ENCODE results near the gene HSD17B12. TPM values are rescaled to one million over a fixed set of nuclear protein-coding genes. Genes with fewer than 3 reads are reported as not detected.

Gene HSD17B12
- total and polyA plus RNA-seq, 2 of the 4 experiments (the other 2 are of a cell fraction): 38.0 to 44.6 TPM

GRCh38 chr11:43685440-43685839, 4.9 kb downstream of the HSD17B12 start:
- no peak overlapping the region for H3K4me3 ChIP-seq (ENCODE audit: insufficient read depth, low read depth, low read length)
- no peak overlapping the region for H3K23ac ChIP-seq (ENCODE audit: low read depth, low read length)
- H3K4me2 ChIP-seq (ENCODE audit: low read depth, low read length): no peak overlapping the region
- H3K4me1 ChIP-seq (ENCODE audit: control insufficient read depth, insufficient read depth, low read length): peaks cover 1% of the 10 kb centered on the region; the same call in 1 of the 2 replicates
- 60% methylated on average over 1 of the region's 4 CpGs; no CpG with 5 or more reads in 1 of the 2 experiments for WGBS, 2 experiments (ENCODE audit: extremely low coverage in 2 of 2, insufficient read length in 1 of 2)
- H4K8ac ChIP-seq (ENCODE audit: low read depth in 2 of 2, low read length in 2 of 2): no peak overlapping the region
- H3K79me1 ChIP-seq (ENCODE audit: low read depth in 1 of 2, low read length in 2 of 2): peaks cover 31 to 61% of the 10 kb centered on the region in 2 experiments
- H2AK5ac ChIP-seq (ENCODE audit: low read depth, low read length): no peak overlapping the region
- no TSS peak for BruUV-seq (replicated peaks)
- H3K27ac ChIP-seq (ENCODE audit: insufficient read depth, low read length): no peak overlapping the region
- peaks cover 13% of the 10 kb centered on the region; the same call in 1 of the 2 replicates for H4K20me1 ChIP-seq (ENCODE audit: insufficient read depth, low read length)
- H2BK20ac ChIP-seq (ENCODE audit: low read depth, low read length): no peak overlapping the region
- H2AK9ac ChIP-seq (replicated peaks; ENCODE audit: low read depth, low read length, poor library complexity): no peak overlapping the region
- H3K36me3 ChIP-seq (ENCODE audit: control insufficient read depth, insufficient read depth, low read length): peaks cover 6% of the 10 kb centered on the region; the same call in 1 of the 2 replicates
- H3K56ac ChIP-seq (ENCODE audit: extremely low read depth, insufficient read depth, low read length): no peak overlapping the region
- no peak overlapping the region for H3K4ac ChIP-seq (ENCODE audit: low read depth, low read length)
- H2AFZ ChIP-seq (replicated peaks; ENCODE audit: low read length, poor library complexity): no peak overlapping the region
- ChIA-PET POLR2A (ENCODE audit: unreplicated experiment) (no interaction called here), CTCF (interaction anchor here (0.7 kb wide), 1 partner anchor 9 kb away, joined by 3 read pairs; no protein-coding TSS in a partner anchor)
- dilution Hi-C loops (cut with HindIII; ENCODE audit: low sequenced_read_pairs, unreplicated experiment) (no loop called here), intact Hi-C loops (cut with micrococcal nuclease) (no loop called here), in situ Hi-C loops (cut with MboI; ENCODE audit: low sequenced_read_pairs) (no loop called here)
- H3K9me3 ChIP-seq (ENCODE audit: control insufficient read depth, insufficient read depth, low read length): no peaks in the 10 kb centered on the region
- no peak overlapping the region for H2BK15ac ChIP-seq (ENCODE audit: low read depth, low read length)
- H2BK120ac ChIP-seq (ENCODE audit: low read depth, low read length): no peak overlapping the region
- no peak overlapping the region for H4K91ac ChIP-seq (ENCODE audit: insufficient read depth, low read depth, low read length)
- no peak overlapping the region for H4K5ac ChIP-seq (ENCODE audit: low read depth, low read length)
- H2BK5ac ChIP-seq (ENCODE audit: low read depth, low read length, poor library complexity, severe bottlenecking): no peak overlapping the region
- no peak overlapping the region for H3K9ac ChIP-seq (ENCODE audit: low read depth, low read length)
- H3K14ac ChIP-seq (replicated peaks; ENCODE audit: low read depth, low read length): no peak overlapping the region
- TF ChIP-seq CEBPB (IDR thresholded peaks at IDR 0.05; ENCODE audit: low read depth, low read length) (no peak), NFE2L2 (IDR thresholded peaks at IDR 0.05; ENCODE audit: low read depth, low read length) (no peak), RAD21 (IDR thresholded peaks at IDR 0.05; ENCODE audit: low read length) (no peak), CHD1 (IDR thresholded peaks at IDR 0.05; ENCODE audit: low read depth, low read length) (no peak), RCOR1 (IDR thresholded peaks at IDR 0.05; ENCODE audit: insufficient replicate concordance, low read length) (no peak), RFX5 (IDR thresholded peaks at IDR 0.05; ENCODE audit: low read depth, low read length) (no peak), MXI1 (IDR thresholded peaks at IDR 0.05; ENCODE audit: borderline replicate concordance, low read depth, low read length) (no peak), SMC3 (IDR thresholded peaks at IDR 0.05; ENCODE audit: low read depth, low read length) (no peak), MAFK (IDR thresholded peaks at IDR 0.05; ENCODE audit: low read depth, low read length) (no peak), POLR2A (IDR thresholded peaks at IDR 0.05; ENCODE audit: low read depth, low read length) (no peak), BHLHE40 (IDR thresholded peaks at IDR 0.05; ENCODE audit: low read depth, low read length) (no peak), FOS (IDR thresholded peaks at IDR 0.05; ENCODE audit: low read depth, low read length) (no peak), MAZ (IDR thresholded peaks at IDR 0.05; ENCODE audit: borderline replicate concordance, low read depth, low read length) (no peak), CTCF (conservative IDR thresholded peaks at IDR 0.05; ENCODE audit: low read depth, low read length) (no peak)
- TF ChIP-seq, protein P1, sequence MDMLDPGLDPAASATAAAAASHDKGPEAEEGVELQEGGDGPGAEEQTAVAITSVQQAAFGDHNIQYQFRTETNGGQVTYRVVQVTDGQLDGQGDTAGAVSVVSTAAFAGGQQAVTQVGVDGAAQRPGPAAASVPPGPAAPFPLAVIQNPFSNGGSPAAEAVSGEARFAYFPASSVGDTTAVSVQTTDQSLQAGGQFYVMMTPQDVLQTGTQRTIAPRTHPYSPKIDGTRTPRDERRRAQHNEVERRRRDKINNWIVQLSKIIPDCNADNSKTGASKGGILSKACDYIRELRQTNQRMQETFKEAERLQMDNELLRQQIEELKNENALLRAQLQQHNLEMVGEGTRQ (IDR thresholded peaks at IDR 0.05; ENCODE audit: low read depth, low read length): no peak
- TF ChIP-seq, protein P2, sequence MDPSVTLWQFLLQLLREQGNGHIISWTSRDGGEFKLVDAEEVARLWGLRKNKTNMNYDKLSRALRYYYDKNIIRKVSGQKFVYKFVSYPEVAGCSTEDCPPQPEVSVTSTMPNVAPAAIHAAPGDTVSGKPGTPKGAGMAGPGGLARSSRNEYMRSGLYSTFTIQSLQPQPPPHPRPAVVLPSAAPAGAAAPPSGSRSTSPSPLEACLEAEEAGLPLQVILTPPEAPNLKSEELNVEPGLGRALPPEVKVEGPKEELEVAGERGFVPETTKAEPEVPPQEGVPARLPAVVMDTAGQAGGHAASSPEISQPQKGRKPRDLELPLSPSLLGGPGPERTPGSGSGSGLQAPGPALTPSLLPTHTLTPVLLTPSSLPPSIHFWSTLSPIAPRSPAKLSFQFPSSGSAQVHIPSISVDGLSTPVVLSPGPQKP (IDR thresholded peaks at IDR 0.05; ENCODE audit: borderline replicate concordance, low read depth, low read length): no peak
- no peaks in the 10 kb centered on the region for H3K27me3 ChIP-seq (ENCODE audit: control insufficient read depth, insufficient read depth, low read length)
- no peak for DNase-seq
- ATAC-seq (ENCODE audit: low read depth): no peak
- peaks cover 7% of the 10 kb centered on the region for H3K9me1 ChIP-seq (ENCODE audit: insufficient read depth, low read length)
- no peak overlapping the region for H3K18ac ChIP-seq (ENCODE audit: low read depth, low read length)

All from IMR-90 (cell line).